Heart right ventricle (tissue), 16 donors: ENCODE data around the gene SMPD4. TPM values are rescaled to one million over a fixed set of nuclear protein-coding genes. Genes with fewer than 3 reads are reported as not detected.
"Not testable (repeated sequence)": the region's sequence is repeated elsewhere in the genome, so short reads cannot be mapped to it uniquely, and the experiment has no call there.

Experiments
- ATAC-seq, 8 donors: fragments of 200-7000 bp; cut with Tn5 transposase; one replicate each; pipeline ENCODE4 v1.9.1; 2020; ENCODE audit warnings: mild to moderate bottlenecking in 8 of 8, moderate library complexity in 8 of 8, moderate number of reproducible peaks in 1 of 8
- DNase-seq, 2 donors: peaks; one replicate each; pipeline ENCODE4 v3.0.0-alpha.2; 2020
- H3K27ac ChIP-seq, 10 donors: fragments of 200-600 bp; sonication (generic) in 2 of 10; one replicate each; pipeline versions ENCODE4 v1.5.0 to v1.8.0; 2020 to 2022; ENCODE audit warnings: mild to moderate bottlenecking in 3 of 10
- H3K27me3 ChIP-seq, 7 donors: fragments of 200-600 bp; one replicate each; pipeline ENCODE4 v1.8.0; 2021 to 2022; ENCODE audit warnings: mild to moderate bottlenecking in 2 of 7
- H3K36me3 ChIP-seq, 9 donors: fragments of 200-600 bp; sonication (generic) in 1 of 9; one replicate each; pipeline versions ENCODE4 v1.5.0 to v1.8.0; 2020 to 2022; ENCODE audit warnings: mild to moderate bottlenecking in 2 of 9
- H3K4me1 ChIP-seq, 9 donors: fragments of 200-600 bp; sonication (generic) in 1 of 9; one replicate each; pipeline versions ENCODE4 v1.5.0 to v1.8.0; 2020 to 2022; ENCODE audit warnings: mild to moderate bottlenecking in 4 of 9
- H3K4me3 ChIP-seq, 10 donors: fragments of 200-600 bp; sonication (generic) in 2 of 10; one replicate each; pipeline versions ENCODE4 v1.5.0 to v1.8.0; 2020 to 2022; ENCODE audit warnings: mild to moderate bottlenecking in 7 of 10, moderate library complexity in 2 of 10
- H3K9me3 ChIP-seq, 11 donors: fragments of 200-600 bp in 10 of 11; sonication (generic) in 2 of 11; one replicate each; pipeline versions ENCODE4 v1.5.0 to v1.8.0; 2013 to 2022; ENCODE audit warnings: mild to moderate bottlenecking in 2 of 11, control low read depth in 1 of 11, moderate library complexity in 1 of 11
- CTCF ChIP-seq, 9 donors: fragments of 200-600 bp; sonication (generic) in 2 of 9; IDR thresholded peaks; one replicate each; pipeline versions ENCODE4 v1.5.0 to v1.8.0; 2021 to 2022; ENCODE audit warnings: antibody characterized with exemption in 9 of 9, mild to moderate bottlenecking in 5 of 9, moderate library complexity in 1 of 9
- WGBS, 2 donors: extraction: QIAGEN DNeasy Blood & Tissue Kit; methylation state at CpG; one replicate each; pipeline ENCODE4 v1.1.7; 2013; ENCODE audit warnings: inconsistent platforms in 1 of 2; 5-methylcytosine and 5-hydroxymethylcytosine counted together
- intact Hi-C, 10 donors: fragments of 100-400 bp; cut with DNase I; formaldehyde crosslinking; loops; one replicate each; pipeline versions ENCODE4 v1.11.1 to v1.14.2; 2022
- polyA plus RNA-seq, 2 donors: library from polyadenylated mRNA; stranded (reverse); fragments of 200-250 nt; gene quantifications; one replicate each; pipeline ENCODE4 v1.2.3, GENCODE V29; 2013
- total RNA-seq, 10 donors: library from RNA; stranded (reverse); fragmentation: NEBNext Ultra II Directional in 3 of 10; extraction: Animal tissue kit (Norgen Biotek cat#: 25700) in 3 of 10; gene quantifications; one replicate each; pipeline versions ENCODE4 v1.2.1 to v1.2.4, GENCODE V29; 2021 to 2023
- donor health status: Arrhythmogenic right ventricular cardiomyopathy.
- donor health status: ischemic (EF 13 %, LVEDD 7.1; RV severe dilation, severe dysfunction).
- donor health status: healthy with polysubstance abuse.
- donor health status: DM: no; HTN: yes; CAD: no.
- donor health status: DM: no; HTN: no; CAD: no.
- donor health status: ischemic (EF 25% LVEDD 6.9; RV normal size, moderate dysfunction).
- donor health status: ischemic (EF 25% LVEDD 5.7; RV mildly dilated, moderate dysfunction).
- donor health status: healthy.
- donor health status: DM: yes; HTN: yes; CAD: no.
- donor health status: Ischemic cardiomyopathy.
- donor health status: ischemic (EF 35%, LVEDD 5.7; RV mildly dilated, moderate dysfunction).
- donor health status: nonischemic (EF 11% LVEDD 7.7; RV severe dilation, severe dysfunction).
- donor health status: DM: yes; HTN: yes; CAD: no.
- donor health status: PGD.
- donor health status: ischemic (EF 29% LVEDD 5.4; RV normal size, mild dysfunction).
- donor health status: nonischemic (EF 23%, LVEDD 6.1; RV moderate dilation, normal function).

The SMPD4 gene
- total and polyA plus RNA-seq, 12 donors: 21.9 to 60.6 (median 26.6) TPM

- H3K27me3 ChIP-seq: peaks cover 0 to 5% (median 0%) of the 10 kb centered on the region in 7 donors
- no peaks in the 10 kb centered on the region for H3K36me3 ChIP-seq
- H3K9me3 ChIP-seq: no peaks in the 10 kb centered on the region
- ATAC-seq: no peak
- H3K27ac ChIP-seq: no peak overlapping the region
- intact Hi-C loops: no loop called here
- DNase-seq: no peak
- H3K4me1 ChIP-seq: no peaks in the 10 kb centered on the region
- no peak for TF ChIP-seq CTCF (IDR thresholded peaks at IDR 0.05)
- H3K4me3 ChIP-seq: no peak overlapping the region
- WGBS, 2 donors: 92 to 94% methylated on average over 15 of the region's 15 CpGs
These were observed 45.5 kb downstream of the SMPD4 start for GRCh38 chr2:130135692-130136541.

GRCh38 chr2:130129120-130129829 is 52.1 kb downstream of the SMPD4 start, which contains the start of gene POTEF:
Gene POTEF, minus strand, starts transcription at chr2:130129222. Its CDS starts 8,707 bp downstream, at chr2:130120515.
- H3K4me1 ChIP-seq, H3K27me3 ChIP-seq, H3K27ac ChIP-seq, intact Hi-C loops, H3K9me3 ChIP-seq, ATAC-seq, DNase-seq, H3K4me3 ChIP-seq, H3K36me3 ChIP-seq: not testable (repeated sequence)
- WGBS, 2 donors: 84 to 87% methylated on average over 15 to 16 of the region's 29 CpGs

- H3K4me3 ChIP-seq, DNase-seq, H3K27me3 ChIP-seq, intact Hi-C loops, H3K36me3 ChIP-seq, H3K4me1 ChIP-seq, H3K9me3 ChIP-seq, H3K27ac ChIP-seq: not testable (repeated sequence)
- ATAC-seq: peak in 1 of 8 donors; percentile 13
- 89 to 90% methylated on average over 13 to 14 of the region's 14 CpGs for WGBS, 2 donors
These were observed 52.9 kb downstream of the SMPD4 start for GRCh38 chr2:130128464-130128863.

GRCh38 chr2:130127726-130128125 is 53.7 kb downstream of the SMPD4 start:
- 58% methylated on average over 3 of the region's 9 CpGs; no CpG with 5 or more reads in 1 of the 2 donors for WGBS, 2 donors
- intact Hi-C loops, ATAC-seq: not testable (repeated sequence)

GRCh38 chr2:130120924-130121323 is 60.5 kb downstream of the SMPD4 start:
- H3K36me3 ChIP-seq, intact Hi-C loops, H3K4me1 ChIP-seq, H3K27me3 ChIP-seq, DNase-seq, H3K27ac ChIP-seq, H3K4me3 ChIP-seq, ATAC-seq, H3K9me3 ChIP-seq: not testable (repeated sequence)
- WGBS, 2 donors: 87 to 92% methylated on average over 29 to 33 of the region's 45 CpGs

More at GRCh38 chr2:130127726-130128125, 53.7 kb downstream of the SMPD4 start:
- not testable (repeated sequence) for DNase-seq, H3K9me3 ChIP-seq, H3K27me3 ChIP-seq, H3K4me1 ChIP-seq, H3K36me3 ChIP-seq, H3K4me3 ChIP-seq, H3K27ac ChIP-seq

GRCh38 chr2:130102597-130103363 is 78.6 kb downstream of the SMPD4 start:
- H3K27ac ChIP-seq, DNase-seq, H3K36me3 ChIP-seq, H3K4me1 ChIP-seq, ATAC-seq, H3K9me3 ChIP-seq, H3K4me3 ChIP-seq, intact Hi-C loops, H3K27me3 ChIP-seq: not testable (repeated sequence)
- 58 to 83% methylated on average over 6 to 7 of the region's 8 CpGs for WGBS, 2 donors

Other genes with a start within 250 kb of the SMPD4 start
- under 1 TPM in 4 of 10 donors, not detected in 6; 0.09 to 0.24 (median 0.21) TPM for gene RAB6C, start 201.9 kb downstream of the SMPD4 start, total RNA-seq
- under 1 TPM; 0.06 to 0.22 TPM for gene RAB6C, start 201.9 kb downstream of the SMPD4 start, polyA plus RNA-seq
- not detected for gene POTEF, start 52.4 kb downstream of the SMPD4 start, total RNA-seq
- gene POTEF, start 52.4 kb downstream of the SMPD4 start, polyA plus RNA-seq: not detected
- 1 to 10 TPM in 1 of 10 donors, under 1 TPM in 8, not detected in 1; 0.25 to 1.4 (median 0.47) TPM for gene CCDC74B, start 36.5 kb downstream of the SMPD4 start, total RNA-seq
- under 1 TPM; 0.66 to 0.86 TPM for gene CCDC74B, start 36.5 kb downstream of the SMPD4 start, polyA plus RNA-seq
- gene MZT2B, start 660 bp upstream of the SMPD4 start, total RNA-seq: 100 to 1,000 TPM; 297 to 528 (median 396) TPM
- 100 to 1,000 TPM; 499 to 911 TPM for gene MZT2B, start 660 bp upstream of the SMPD4 start, polyA plus RNA-seq
- gene TUBA3E, start 16.8 kb upstream of the SMPD4 start, total RNA-seq: 100 to 1,000 TPM in 1 of 10 donors, 10 to 100 TPM in 3, 1 to 10 TPM in 6; 2.3 to 109 (median 8.7) TPM
- 100 to 1,000 TPM in 1 of 2 donors, 10 to 100 TPM in 1; 48.3 to 286 TPM for gene TUBA3E, start 16.8 kb upstream of the SMPD4 start, polyA plus RNA-seq
- gene IMP4, start 161.3 kb upstream of the SMPD4 start, total RNA-seq: 10 to 100 TPM; 50.6 to 82.0 (median 61.6) TPM
- gene IMP4, start 161.3 kb upstream of the SMPD4 start, polyA plus RNA-seq: 100 to 1,000 TPM in 1 of 2 donors, 10 to 100 TPM in 1; 82.3 to 190 TPM
- gene PTPN18, start 174.5 kb upstream of the SMPD4 start, total RNA-seq: 10 to 100 TPM in 7 of 10 donors, 1 to 10 TPM in 3; 7.8 to 24.3 (median 11.2) TPM
- gene PTPN18, start 174.5 kb upstream of the SMPD4 start, polyA plus RNA-seq: 10 to 100 TPM; 17.3 to 35.0 TPM